Measurements from ENCODE around the gene GAD1.

The GAD1 gene

DNA sequence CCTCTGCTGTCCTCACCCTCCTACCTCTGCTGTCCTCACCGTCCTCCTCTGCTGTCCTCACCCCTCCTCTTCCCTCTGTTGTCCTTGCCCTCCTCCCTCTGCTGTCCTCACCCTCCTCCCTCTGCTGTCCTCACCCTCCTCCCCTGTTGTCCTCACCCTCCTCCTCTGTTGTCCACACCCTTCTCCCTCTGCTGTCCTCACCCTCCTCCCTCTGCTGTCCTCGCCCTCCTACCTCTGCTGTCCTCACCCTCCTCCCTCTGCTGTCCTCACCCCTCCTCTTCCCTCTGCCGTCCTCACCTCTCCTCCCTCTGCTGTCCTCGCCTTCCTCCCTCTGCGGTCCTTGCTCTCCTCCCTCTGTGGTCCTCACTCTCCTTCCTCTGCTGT is 11.8 kb downstream of the GAD1 start:
- DNase-seq (ENCODE audit: low read depth) = no peak
- H3K4me3 ChIP-seq (ENCODE audit: low read depth, low read length) = no peak overlapping the region
- TF ChIP-seq, protein P1, sequence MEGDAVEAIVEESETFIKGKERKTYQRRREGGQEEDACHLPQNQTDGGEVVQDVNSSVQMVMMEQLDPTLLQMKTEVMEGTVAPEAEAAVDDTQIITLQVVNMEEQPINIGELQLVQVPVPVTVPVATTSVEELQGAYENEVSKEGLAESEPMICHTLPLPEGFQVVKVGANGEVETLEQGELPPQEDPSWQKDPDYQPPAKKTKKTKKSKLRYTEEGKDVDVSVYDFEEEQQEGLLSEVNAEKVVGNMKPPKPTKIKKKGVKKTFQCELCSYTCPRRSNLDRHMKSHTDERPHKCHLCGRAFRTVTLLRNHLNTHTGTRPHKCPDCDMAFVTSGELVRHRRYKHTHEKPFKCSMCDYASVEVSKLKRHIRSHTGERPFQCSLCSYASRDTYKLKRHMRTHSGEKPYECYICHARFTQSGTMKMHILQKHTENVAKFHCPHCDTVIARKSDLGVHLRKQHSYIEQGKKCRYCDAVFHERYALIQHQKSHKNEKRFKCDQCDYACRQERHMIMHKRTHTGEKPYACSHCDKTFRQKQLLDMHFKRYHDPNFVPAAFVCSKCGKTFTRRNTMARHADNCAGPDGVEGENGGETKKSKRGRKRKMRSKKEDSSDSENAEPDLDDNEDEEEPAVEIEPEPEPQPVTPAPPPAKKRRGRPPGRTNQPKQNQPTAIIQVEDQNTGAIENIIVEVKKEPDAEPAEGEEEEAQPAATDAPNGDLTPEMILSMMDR (IDR thresholded peaks at IDR 0.05; ENCODE audit: insufficient read depth, low read depth, low read length, missing control alignments) = no peak

DNA sequence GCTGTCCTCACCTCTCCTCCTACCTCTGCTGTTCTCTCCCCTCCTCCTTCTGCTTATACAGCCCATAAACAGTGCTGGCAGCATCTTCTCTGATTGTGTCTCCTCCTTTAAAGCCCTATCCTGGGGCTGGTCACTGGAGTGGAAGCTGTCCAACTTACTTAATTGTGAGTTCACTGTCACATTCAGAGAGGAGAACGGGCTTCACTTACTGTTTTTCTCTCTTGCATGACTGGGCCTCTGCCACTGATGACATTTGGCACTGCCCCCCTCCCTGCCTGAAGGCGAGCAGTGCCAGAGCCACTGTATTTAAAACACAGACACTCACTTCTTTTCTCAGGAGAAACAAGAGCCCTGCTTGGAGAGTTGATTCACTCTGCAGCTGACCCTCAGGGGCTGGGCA is 12.3 kb downstream of the GAD1 start:
- TF ChIP-seq, protein P1 (IDR thresholded peaks at IDR 0.05; ENCODE audit: insufficient read depth, low read depth, low read length, missing control alignments) = no peak
- no peak overlapping the region for H3K4me3 ChIP-seq (ENCODE audit: low read depth, low read length)
- no peak for DNase-seq (ENCODE audit: low read depth)

DNA sequence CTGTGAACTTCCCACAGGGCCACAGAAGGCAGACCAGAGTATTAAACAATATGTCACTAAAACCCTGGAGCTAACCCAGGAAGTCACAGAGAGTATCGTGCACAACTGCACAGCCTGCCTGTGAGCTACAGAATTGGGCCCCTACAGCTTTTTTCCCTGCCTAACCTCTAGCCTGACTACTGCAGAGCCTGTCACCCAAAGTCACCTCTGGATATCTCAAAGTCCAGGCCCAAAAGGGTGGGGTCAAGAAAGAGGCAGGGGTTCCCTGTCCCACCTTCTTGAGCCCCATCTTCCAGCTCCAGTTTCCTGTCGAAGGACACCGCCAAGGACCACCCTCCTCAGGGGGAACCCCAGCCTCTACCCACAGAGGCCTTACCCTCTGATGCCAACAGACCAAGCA is 13.5 kb downstream of the GAD1 start:
- DNase-seq (ENCODE audit: low read depth) = no peak
- H3K4me3 ChIP-seq (ENCODE audit: low read depth, low read length) = no peak overlapping the region
- TF ChIP-seq, protein P1 (IDR thresholded peaks at IDR 0.05; ENCODE audit: insufficient read depth, low read depth, low read length, missing control alignments) = no peak

DNA sequence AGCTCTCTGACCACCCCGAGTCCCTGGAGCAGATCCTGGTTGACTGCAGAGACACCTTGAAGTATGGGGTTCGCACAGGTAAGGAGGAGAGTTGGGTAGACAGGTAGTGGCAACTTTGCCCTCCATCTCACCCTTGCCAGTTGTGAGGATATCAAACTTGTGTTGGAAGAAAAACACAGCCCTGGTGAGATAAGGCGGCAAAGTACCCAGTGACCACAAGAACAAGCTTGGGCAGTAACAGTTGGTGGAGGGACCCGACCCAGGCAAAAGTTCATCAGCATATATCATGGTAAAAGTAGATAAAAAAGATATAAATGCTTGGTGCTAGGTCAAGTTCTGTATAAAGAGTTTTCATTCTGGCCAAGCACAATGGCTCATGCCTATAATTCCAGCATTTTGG is 14.4 kb downstream of the GAD1 start:
- H3K4me3 ChIP-seq (ENCODE audit: low read depth, low read length) = no peak overlapping the region
- no peak for DNase-seq (ENCODE audit: low read depth)
- TF ChIP-seq, protein P1 (IDR thresholded peaks at IDR 0.05; ENCODE audit: insufficient read depth, low read depth, low read length, missing control alignments) = no peak

DNA sequence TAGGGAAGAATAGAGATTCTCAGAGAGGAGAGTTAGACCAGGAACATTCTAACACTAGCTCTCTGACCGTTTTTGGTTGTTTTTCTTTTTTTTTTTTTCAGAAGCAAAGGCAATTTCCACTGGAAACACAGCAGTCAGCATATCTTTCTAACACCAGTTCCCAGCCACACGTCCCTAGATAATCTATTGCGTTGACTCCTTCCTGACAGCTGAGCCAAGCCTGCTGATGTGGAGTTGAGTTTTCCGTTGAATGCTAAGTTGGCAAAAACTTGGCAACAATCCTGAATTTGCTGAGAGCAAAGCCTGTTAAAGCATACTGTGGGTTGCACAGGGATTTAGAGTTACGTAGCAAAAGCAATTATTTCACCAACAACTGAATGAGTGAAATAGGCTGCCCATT is 19.3 kb downstream of the GAD1 start:
- TF ChIP-seq, protein P1 (IDR thresholded peaks at IDR 0.05; ENCODE audit: insufficient read depth, low read depth, low read length, missing control alignments) = no peak
- no peak overlapping the region for H3K4me3 ChIP-seq (ENCODE audit: low read depth, low read length)
- no peak for DNase-seq (ENCODE audit: low read depth)

DNA sequence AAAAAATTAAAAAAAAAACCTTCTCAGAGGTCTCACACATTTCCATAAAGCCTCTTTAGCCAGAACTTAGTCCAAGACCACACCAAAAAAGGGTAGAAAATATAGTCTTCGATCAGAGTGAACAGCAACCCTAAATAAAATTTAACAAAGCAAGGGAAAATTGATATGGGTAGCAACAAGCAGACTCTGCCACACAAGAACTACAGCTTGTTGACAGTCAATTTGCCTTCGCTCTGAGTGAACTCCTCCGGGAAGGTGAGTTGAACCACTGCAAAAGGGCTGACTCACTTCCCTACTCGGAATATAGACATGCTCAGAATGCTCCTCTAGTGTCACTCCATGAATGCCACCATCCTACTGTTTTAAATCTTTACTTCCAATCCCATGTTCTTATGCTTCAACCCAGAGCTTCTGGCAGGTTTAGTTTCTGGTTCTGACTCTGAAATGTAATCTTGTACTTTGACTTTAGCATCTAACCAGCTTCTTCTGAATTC is 24.1 kb downstream of the GAD1 start:
- no peak for DNase-seq (ENCODE audit: low read depth)
- TF ChIP-seq, protein P1 (IDR thresholded peaks at IDR 0.05; ENCODE audit: insufficient read depth, low read depth, low read length, missing control alignments) = no peak
- no peak overlapping the region for H3K4me3 ChIP-seq (ENCODE audit: low read depth, low read length)

DNA sequence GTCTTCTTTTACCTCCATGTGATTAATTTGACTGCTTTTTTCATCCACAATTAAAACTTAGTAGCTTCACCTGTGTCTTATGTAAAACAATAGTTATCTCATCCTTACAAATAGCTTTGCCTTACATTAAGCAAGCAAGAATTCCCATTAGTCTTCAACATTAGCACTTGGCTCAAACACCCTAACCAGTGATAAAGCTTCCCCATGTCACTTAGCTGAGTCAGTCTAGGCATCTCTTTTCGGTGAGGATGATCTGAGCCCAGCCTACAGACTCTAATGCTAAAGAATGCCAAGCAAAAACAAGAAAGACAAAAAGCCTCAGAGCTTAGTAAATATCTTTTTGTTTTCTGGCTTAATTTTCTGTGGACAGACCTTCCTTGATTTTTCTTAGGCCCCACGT is 26.1 kb downstream of the GAD1 start:
- TF ChIP-seq, protein P1 (IDR thresholded peaks at IDR 0.05; ENCODE audit: insufficient read depth, low read depth, low read length, missing control alignments) = no peak
- no peak overlapping the region for H3K4me3 ChIP-seq (ENCODE audit: low read depth, low read length)

More for the DNA sequence above, 26.1 kb downstream of the GAD1 start:
- no peak for DNase-seq (ENCODE audit: low read depth)
